Activated CD8-positive, alpha-beta memory T cell treated with anti-CD3 and anti-CD28 coated beads, Interleukin-2, amount 50 U/mL, for 1 hour (primary cell): Measurements from ENCODE around the gene EMCN.
"Not testable (repeated sequence)": the region's sequence is repeated elsewhere in the genome, so short reads cannot be mapped to it uniquely, and the experiment has no call there.

Experiments used
- DNase-seq: peaks from one replicate; pipeline ENCODE4 v3.0.0-alpha.2; 2020; ENCODE audit errors: extremely low read depth

EMCN gene

DNA sequence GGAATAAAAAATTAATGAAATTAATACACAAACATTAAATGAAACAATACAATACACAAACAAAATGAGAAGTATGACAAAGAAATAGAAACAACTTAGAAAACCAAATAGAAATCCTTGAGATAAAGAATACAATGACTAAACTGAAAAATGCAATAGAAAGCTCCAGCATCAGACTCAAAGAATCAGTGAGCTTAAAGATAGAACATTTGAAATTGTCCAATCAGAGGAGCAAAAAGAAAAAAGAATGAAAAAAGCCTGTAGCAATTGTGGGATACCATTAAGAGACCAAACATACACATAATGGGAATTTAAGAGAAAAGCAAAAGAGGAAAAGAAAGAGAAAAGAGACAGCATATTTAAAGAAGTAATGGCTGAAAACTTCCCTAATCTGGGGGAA, 25.7 kb downstream of the EMCN start:
- DNase-seq = no peak

- DNase-seq = no peak
Observed at GRCh38 chr4:100489305-100489704, 28.5 kb downstream of the EMCN start.

DNA sequence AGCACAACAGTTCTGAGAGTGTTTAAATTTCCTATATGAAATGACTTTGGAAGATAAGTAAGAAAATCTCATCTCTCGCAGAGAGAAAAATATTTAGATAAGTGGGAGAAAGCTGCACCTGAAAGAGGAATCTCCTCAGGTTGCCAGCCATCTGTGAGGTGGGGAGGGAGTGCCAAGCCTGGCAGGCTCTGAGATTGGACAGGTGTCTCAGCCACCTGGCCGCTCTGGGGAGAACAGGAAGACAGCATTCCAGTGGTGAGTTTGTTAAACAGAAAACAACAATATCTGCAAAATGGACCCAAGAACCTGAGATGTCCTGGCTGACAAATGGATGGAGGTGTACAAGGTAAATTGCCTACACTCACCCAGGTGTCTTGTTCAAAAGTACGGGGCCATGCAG, 31.3 kb downstream of the EMCN start:
- no peak for DNase-seq

DNA sequence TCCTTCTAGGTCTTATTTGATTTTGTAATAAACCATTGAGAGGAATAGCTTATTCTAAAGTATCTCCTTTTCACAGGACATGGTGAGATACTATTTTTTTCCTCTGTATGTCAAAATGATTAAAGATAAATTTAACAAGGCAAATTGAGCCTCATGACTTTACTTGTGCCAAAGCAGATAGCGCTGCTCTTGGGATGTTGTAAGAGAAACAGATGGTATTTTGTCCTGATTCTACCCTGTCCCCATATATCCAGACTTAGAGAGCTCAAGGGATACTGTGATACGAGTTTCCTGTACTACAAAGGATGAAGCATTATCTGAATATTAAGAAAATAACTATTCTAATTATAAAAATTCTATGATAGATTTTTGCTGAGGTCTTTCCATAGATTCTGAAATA, 34.0 kb downstream of the EMCN start:
- no peak for DNase-seq

- DNase-seq = no peak
Observed at GRCh38 chr4:100479971-100480370, 37.9 kb downstream of the EMCN start.

GRCh38 chr4:100469555-100469954, 48.3 kb downstream of the EMCN start:
- no peak for DNase-seq

GRCh38 chr4:100466501-100466900, 51.3 kb downstream of the EMCN start:
- DNase-seq = no peak

- no peak for DNase-seq
Observed at GRCh38 chr4:100461807-100462605, 55.8 kb downstream of the EMCN start.

- no peak for DNase-seq
Observed at GRCh38 chr4:100450449-100450848, 67.4 kb downstream of the EMCN start.

DNA sequence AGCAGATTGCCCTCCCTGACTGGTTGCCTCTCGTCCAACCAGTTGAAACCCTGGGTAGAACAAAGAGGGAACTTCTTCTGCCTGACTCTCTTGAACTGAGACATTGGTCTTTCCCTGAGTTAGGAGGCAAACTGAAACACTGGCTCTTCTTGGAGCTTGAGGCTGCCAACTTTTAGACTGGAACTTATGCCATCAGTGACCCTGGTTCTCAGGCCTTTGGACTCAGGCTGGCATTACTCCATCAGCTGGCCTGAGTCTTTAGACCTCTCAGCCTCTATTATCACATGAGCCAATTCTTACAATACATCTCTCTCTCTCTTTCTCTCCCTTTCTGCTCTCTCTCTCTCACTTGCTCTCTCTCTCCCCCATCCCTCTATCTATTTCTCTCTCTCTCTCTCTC, 86.4 kb downstream of the EMCN start:
- DNase-seq = no peak

GRCh38 chr4:100430451-100430850, 87.4 kb downstream of the EMCN start:
- no peak for DNase-seq

- no peak for DNase-seq
Observed at GRCh38 chr4:100429616-100430015, 88.2 kb downstream of the EMCN start.

DNA sequence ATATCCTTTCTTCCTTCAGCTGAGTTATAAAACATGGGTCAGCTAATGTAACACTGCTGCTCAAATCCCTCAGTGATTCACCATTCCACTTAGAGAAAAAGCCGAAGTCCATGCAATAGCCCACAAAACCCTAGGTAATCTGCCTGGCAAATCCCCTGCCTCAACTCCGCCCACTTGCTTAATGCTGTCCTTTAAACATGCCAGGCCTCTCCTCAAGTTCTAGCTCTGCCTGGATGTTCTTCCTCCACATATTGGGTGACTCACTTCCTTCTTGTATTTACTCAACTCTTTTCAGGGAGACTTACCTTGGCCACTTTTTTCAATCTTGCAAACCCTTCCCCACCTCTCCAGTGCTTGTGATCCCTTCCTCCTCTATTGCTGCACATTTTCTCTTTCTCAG, 89.8 kb downstream of the EMCN start:
- DNase-seq = no peak

- DNase-seq = no peak
Observed at GRCh38 chr4:100424376-100424775, 93.4 kb downstream of the EMCN start.

DNA sequence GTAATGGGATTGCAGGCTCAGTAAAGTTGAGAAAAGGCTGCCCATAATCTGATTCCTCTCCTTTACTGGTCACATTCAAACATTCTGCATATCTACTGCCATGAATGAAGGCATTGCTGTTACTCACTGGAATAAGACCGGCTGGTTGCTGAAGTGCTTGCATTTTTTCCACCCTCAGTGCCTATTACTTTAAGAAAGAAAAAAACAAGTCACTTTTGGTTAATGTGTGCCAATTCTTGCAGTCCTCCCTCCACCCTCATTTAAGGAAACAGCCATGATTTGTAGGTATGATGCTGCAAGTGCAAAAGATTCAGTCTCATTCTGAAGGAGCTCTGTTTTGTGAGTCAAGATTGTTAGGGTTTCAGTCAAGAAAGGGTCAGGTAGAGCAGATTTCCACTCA, 94.9 kb downstream of the EMCN start:
- DNase-seq = no peak

- DNase-seq = no peak
Observed at GRCh38 chr4:100421361-100421978, 96.4 kb downstream of the EMCN start.

- DNase-seq = no peak
Observed at GRCh38 chr4:100420571-100420970, 97.3 kb downstream of the EMCN start.

DNA sequence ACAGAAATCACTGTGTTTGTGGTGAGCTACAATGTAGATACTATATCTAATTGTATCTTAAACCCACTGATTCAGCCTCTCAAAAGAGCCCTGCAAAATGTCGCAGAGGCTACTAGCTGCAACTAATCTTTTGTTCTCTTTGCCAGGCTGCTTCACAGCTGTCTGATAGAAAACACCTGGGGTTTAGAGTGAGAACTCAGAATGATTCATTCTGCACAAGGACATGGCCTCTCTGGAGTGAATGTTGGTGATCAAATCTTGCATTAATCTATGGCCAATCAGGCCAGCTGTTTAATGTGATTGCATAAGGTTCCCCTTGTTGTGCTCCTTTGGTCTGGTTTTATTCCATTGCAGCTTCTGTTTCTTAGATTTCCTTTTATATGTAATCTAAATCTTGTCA, 100.3 kb downstream of the EMCN start:
- DNase-seq = no peak

- no peak for DNase-seq
Observed at GRCh38 chr4:100414016-100414790, 103.6 kb downstream of the EMCN start.

GRCh38 chr4:100391863-100392262, 126.0 kb downstream of the EMCN start:
- no peak for DNase-seq

DNA sequence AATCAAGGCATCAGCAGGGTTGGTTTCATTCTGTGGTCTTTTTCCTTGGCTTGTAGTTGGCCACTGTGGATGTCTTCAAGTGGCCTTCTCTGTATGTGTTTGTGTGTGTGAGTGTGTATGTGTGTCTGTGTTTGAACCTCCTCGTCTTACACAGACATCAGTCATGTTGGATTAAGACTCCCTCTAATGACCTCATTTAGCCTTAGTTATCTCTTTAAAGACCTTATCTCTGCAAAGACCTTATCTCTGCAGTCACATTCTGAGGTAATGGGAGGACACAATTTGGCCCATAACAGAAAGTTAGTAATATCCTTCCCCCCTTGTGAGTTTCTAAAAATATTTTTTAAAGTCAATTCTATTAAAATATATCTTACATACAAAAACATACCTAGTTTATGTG, 126.7 kb downstream of the EMCN start:
- DNase-seq = no peak

- DNase-seq = no peak
Observed at GRCh38 chr4:100386270-100386669, 131.6 kb downstream of the EMCN start.

DNA sequence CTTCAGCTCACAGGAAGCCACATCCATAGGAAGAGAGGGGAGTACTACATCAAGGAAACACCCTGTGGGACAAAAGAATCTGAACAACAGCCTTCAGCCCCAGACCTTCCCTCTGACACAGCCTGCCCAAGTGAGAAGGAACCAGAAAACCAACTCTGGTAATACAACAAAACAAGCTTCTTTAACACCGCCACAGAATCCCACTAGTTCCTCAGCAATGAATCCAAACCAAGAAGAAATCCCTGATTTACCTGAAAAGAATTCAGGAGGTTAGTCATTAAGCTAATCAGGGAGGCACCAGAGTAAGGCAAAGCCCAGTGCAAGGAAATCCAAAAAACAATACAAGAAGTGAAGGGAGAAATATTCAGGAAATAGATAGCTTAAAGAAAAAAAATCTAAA, 137.4 kb downstream of the EMCN start:
- DNase-seq = not testable (repeated sequence)
